Mesenchymal stem cell (in vitro differentiated cells and primary cell): ENCODE measurements around the gene EFCC1.

Experiments
- DNase-seq: peaks from one replicate; pipeline ENCODE4 v3.0.0-alpha.2; 2013
- H2AFZ ChIP-seq: one replicate; pipeline ENCODE4 v1.6.1; 2013; ENCODE audit warnings: low read depth, mild to moderate bottlenecking, control low read depth, inconsistent platforms, low read length, moderate library complexity
- H2AK5ac ChIP-seq: 2 replicates; pipeline ENCODE4 v1.6.1; 2013; ENCODE audit warnings: low read length, moderate library complexity, mild to moderate bottlenecking, inconsistent platforms; ENCODE audit not compliant: severe bottlenecking
- H2BK120ac ChIP-seq: one replicate; pipeline ENCODE4 v1.6.1; 2013; ENCODE audit warnings: low read depth, mild to moderate bottlenecking, inconsistent platforms, low read length, moderate library complexity
- H2BK12ac ChIP-seq, 2 experiments: one replicate each; pipeline ENCODE4 v1.6.1; 2013; ENCODE audit warnings: inconsistent platforms in 2 of 2, low read length in 2 of 2, mild to moderate bottlenecking in 2 of 2, moderate library complexity in 2 of 2, control low read depth in 1 of 2
- H2BK15ac ChIP-seq: one replicate; pipeline ENCODE4 v1.6.1; 2013; ENCODE audit warnings: mild to moderate bottlenecking, low read depth, inconsistent platforms; ENCODE audit not compliant: poor library complexity, severe bottlenecking
- H2BK5ac ChIP-seq: 2 replicates; pipeline ENCODE4 v1.6.1; 2013; ENCODE audit warnings: low read depth, mild to moderate bottlenecking, low read length, control low read depth, inconsistent platforms; ENCODE audit not compliant: poor library complexity, severe bottlenecking
- H3K14ac ChIP-seq, 2 experiments: one replicate each; pipeline ENCODE4 v1.6.1; 2013; ENCODE audit warnings: inconsistent platforms in 2 of 2, low read length in 2 of 2, control low read depth in 1 of 2, mild to moderate bottlenecking in 1 of 2, moderate library complexity in 1 of 2
- H3K18ac ChIP-seq, 2 experiments: one replicate each; pipeline ENCODE4 v1.6.1; 2013; ENCODE audit warnings: inconsistent platforms in 2 of 2, low read length in 2 of 2, control low read depth in 1 of 2, low read depth in 1 of 2, mild to moderate bottlenecking in 1 of 2
- H3K23ac ChIP-seq, 2 experiments: one replicate each; pipeline ENCODE4 v1.6.1; 2013; ENCODE audit warnings: inconsistent platforms in 2 of 2, low read length in 2 of 2, mild to moderate bottlenecking in 2 of 2, moderate library complexity in 2 of 2, control low read depth in 1 of 2
- H3K27ac ChIP-seq: 2 replicates; pipeline ENCODE4 v1.5.1; 2013; ENCODE audit warnings: mild to moderate bottlenecking, moderate library complexity, low read length, control low read depth, inconsistent platforms; ENCODE audit not compliant: poor library complexity, severe bottlenecking
- H3K27me3 ChIP-seq, 2 experiments: 2 replicates each; pipeline versions ENCODE4 v1.6.1 to v1.7.0; 2013; ENCODE audit warnings: low read length in 2 of 2, mild to moderate bottlenecking in 2 of 2, moderate library complexity in 2 of 2, control low read depth in 1 of 2, inconsistent platforms in 1 of 2; ENCODE audit not compliant: control insufficient read depth in 1 of 2, insufficient read depth in 1 of 2
- H3K36me3 ChIP-seq, 2 experiments: 2 replicates each; pipeline versions ENCODE4 v1.6.1 to v1.7.0; 2013; ENCODE audit warnings: low read length in 2 of 2, control low read depth in 1 of 2, inconsistent platforms in 1 of 2, low read depth in 1 of 2, mild to moderate bottlenecking in 1 of 2; ENCODE audit not compliant: insufficient read depth in 2 of 2, control insufficient read depth in 1 of 2
- H3K4ac ChIP-seq, 2 experiments: one replicate each; pipeline ENCODE4 v1.6.1; 2013; ENCODE audit warnings: inconsistent platforms in 2 of 2, low read length in 2 of 2, mild to moderate bottlenecking in 2 of 2, moderate library complexity in 2 of 2, control low read depth in 1 of 2, low read depth in 1 of 2
- H3K4me1 ChIP-seq: 2 replicates; pipeline ENCODE4 v1.6.1; 2013; ENCODE audit warnings: low read depth, low read length, control low read depth; ENCODE audit not compliant: control insufficient read depth, insufficient read depth
- H3K4me2 ChIP-seq: 2 replicates; pipeline ENCODE4 v1.6.1; 2013; ENCODE audit warnings: low read length, mild to moderate bottlenecking, inconsistent platforms; ENCODE audit not compliant: poor library complexity, severe bottlenecking
- H3K4me3 ChIP-seq, 2 experiments: 2 replicates each; pipeline versions ENCODE4 v1.5.1 to v1.7.0; 2013; ENCODE audit warnings: low read length in 2 of 2, mild to moderate bottlenecking in 2 of 2, control low read depth in 1 of 2, low read depth in 1 of 2; ENCODE audit not compliant: insufficient read depth in 1 of 2
- H3K79me1 ChIP-seq: replicated peaks from 2 replicates; pipeline ENCODE4 v1.6.1; 2013; ENCODE audit warnings: mild to moderate bottlenecking, control low read depth, low read length, inconsistent platforms; ENCODE audit not compliant: poor library complexity, severe bottlenecking
- H3K9ac ChIP-seq: 2 replicates; pipeline ENCODE4 v1.7.0; 2013; ENCODE audit warnings: mild to moderate bottlenecking, low read length, moderate library complexity
- H3K9me3 ChIP-seq: 2 replicates; pipeline ENCODE4 v1.7.0; 2013; ENCODE audit warnings: mild to moderate bottlenecking, low read length; ENCODE audit not compliant: control insufficient read depth
- H4K8ac ChIP-seq: one replicate; pipeline ENCODE4 v1.6.1; 2013; ENCODE audit warnings: inconsistent platforms, mild to moderate bottlenecking, low read length, moderate library complexity
- H4K91ac ChIP-seq: one replicate; pipeline ENCODE4 v1.6.1; 2013; ENCODE audit warnings: mild to moderate bottlenecking, low read length, inconsistent platforms
- WGBS: methylation state at CpG from one replicate; pipeline ENCODE4 v1.1.7; 2013; ENCODE audit warnings: mixed read lengths; 5-methylcytosine and 5-hydroxymethylcytosine counted together

EFCC1 gene

GRCh38 chr3:129050556-129051295 lies 49.6 kb downstream of the EFCC1 start:
- Histone ChIP-seq H3K4me3 (no peak overlapping the region), H3K27me3 (peaks cover under 1 to 22% of the 10 kb centered on the region in 2 experiments), H2BK15ac (no peak overlapping the region), H2BK120ac (no peak overlapping the region), H4K8ac (no peak overlapping the region), H2AFZ (no peak overlapping the region), H2BK12ac (no peak overlapping the region), H3K4ac (no peak overlapping the region), H2BK5ac (no peak overlapping the region), H3K36me3 (peaks cover 0 to 6% of the 10 kb centered on the region in 2 experiments), H3K14ac (no peak overlapping the region), H4K91ac (no peak overlapping the region), H3K4me1 (peaks cover 6% of the 10 kb centered on the region), H3K9ac (no peak overlapping the region), H3K79me1 (no peaks in the 10 kb centered on the region), H3K9me3 (peaks cover 6% of the 10 kb centered on the region), H3K18ac (no peak overlapping the region), H2AK5ac (no peak overlapping the region), H3K27ac (no peak overlapping the region), H3K4me2 (no peak overlapping the region), H3K23ac (no peak overlapping the region)
- 85% methylated on average over 12 of the region's 12 CpGs for WGBS
- DNase-seq: no peak

- no peak overlapping the region for H2AFZ ChIP-seq
- H2BK15ac ChIP-seq: no peak overlapping the region
- H2BK12ac ChIP-seq: no peak overlapping the region
- no peak overlapping the region for H3K23ac ChIP-seq
- no peak overlapping the region for H2BK5ac ChIP-seq
- peaks cover 11 to 22% of the 10 kb centered on the region in 2 experiments for H3K27me3 ChIP-seq
- peaks cover 6% of the 10 kb centered on the region for H3K9me3 ChIP-seq
- peaks cover 6% of the 10 kb centered on the region for H3K4me1 ChIP-seq
- H2BK120ac ChIP-seq: no peak overlapping the region
- H3K79me1 ChIP-seq: no peaks in the 10 kb centered on the region
- H3K14ac ChIP-seq: no peak overlapping the region
- H3K18ac ChIP-seq: no peak overlapping the region
- H4K91ac ChIP-seq: no peak overlapping the region
- H2AK5ac ChIP-seq: no peak overlapping the region
- H3K27ac ChIP-seq: no peak overlapping the region
- H3K9ac ChIP-seq: no peak overlapping the region
- no peak overlapping the region for H3K4ac ChIP-seq
- no peaks in the 10 kb centered on the region for H3K36me3 ChIP-seq
- no peak overlapping the region for H4K8ac ChIP-seq
- H3K4me3 ChIP-seq: no peak overlapping the region
- 62% methylated on average over 5 of the region's 5 CpGs for WGBS
- no peak overlapping the region for H3K4me2 ChIP-seq
- peak; percentile 18 for DNase-seq
These were observed 50.8 kb downstream of the EFCC1 start for GRCh38 chr3:129051871-129052340.

- Histone ChIP-seq H3K23ac (no peak overlapping the region), H2AFZ (no peak overlapping the region), H3K4me1 (peaks cover 6% of the 10 kb centered on the region), H3K4me2 (no peak overlapping the region), H2BK15ac (no peak overlapping the region), H2AK5ac (no peak overlapping the region), H2BK120ac (no peak overlapping the region), H3K27ac (no peak overlapping the region), H3K27me3 (peaks cover 16 to 22% of the 10 kb centered on the region in 2 experiments), H3K18ac (no peak overlapping the region), H3K4me3 (no peak overlapping the region), H3K9ac (no peak overlapping the region), H3K36me3 (no peaks in the 10 kb centered on the region), H4K8ac (no peak overlapping the region), H2BK5ac (no peak overlapping the region), H3K14ac (no peak overlapping the region), H3K79me1 (no peaks in the 10 kb centered on the region), H3K9me3 (peaks cover 6% of the 10 kb centered on the region), H4K91ac (no peak overlapping the region), H2BK12ac (no peak overlapping the region), H3K4ac (no peak overlapping the region)
- DNase-seq: no peak
- 90% methylated on average over 5 of the region's 6 CpGs for WGBS
These were observed 51.6 kb downstream of the EFCC1 start for GRCh38 chr3:129052675-129053074.

- no peak overlapping the region for H3K23ac ChIP-seq
- no peak overlapping the region for H2AFZ ChIP-seq
- H3K27me3 ChIP-seq: peaks cover 32 to 36% of the 10 kb centered on the region in 2 experiments
- no peak overlapping the region for H2BK5ac ChIP-seq
- no peak overlapping the region for H2BK15ac ChIP-seq
- no peak overlapping the region for H3K9ac ChIP-seq
- no peak overlapping the region for H3K4me3 ChIP-seq
- H3K79me1 ChIP-seq: no peaks in the 10 kb centered on the region
- 94% methylated on average over 1 of the region's 3 CpGs for WGBS
- H3K14ac ChIP-seq: no peak overlapping the region
- H3K4me2 ChIP-seq: no peak overlapping the region
- no peak for DNase-seq
- H3K9me3 ChIP-seq: no peaks in the 10 kb centered on the region
- H4K8ac ChIP-seq: no peak overlapping the region
- no peak overlapping the region for H3K4ac ChIP-seq
- H4K91ac ChIP-seq: no peak overlapping the region
- H3K36me3 ChIP-seq: no peaks in the 10 kb centered on the region
- no peak overlapping the region for H3K27ac ChIP-seq
- H3K4me1 ChIP-seq: peaks cover 7% of the 10 kb centered on the region
- no peak overlapping the region for H3K18ac ChIP-seq
- no peak overlapping the region for H2AK5ac ChIP-seq
- no peak overlapping the region for H2BK120ac ChIP-seq
- no peak overlapping the region for H2BK12ac ChIP-seq
These were observed 53.6 kb downstream of the EFCC1 start for GRCh38 chr3:129054605-129055104.
